ENCODE data around the gene DCC. TPM values are rescaled to one million over a fixed set of nuclear protein-coding genes. Genes with fewer than 3 reads are reported as not detected.

DCC gene
- total and polyA plus RNA-seq, 12 donors: under 0.01 to 0.89 (median 0.09) TPM; not detected in 8

DNA sequence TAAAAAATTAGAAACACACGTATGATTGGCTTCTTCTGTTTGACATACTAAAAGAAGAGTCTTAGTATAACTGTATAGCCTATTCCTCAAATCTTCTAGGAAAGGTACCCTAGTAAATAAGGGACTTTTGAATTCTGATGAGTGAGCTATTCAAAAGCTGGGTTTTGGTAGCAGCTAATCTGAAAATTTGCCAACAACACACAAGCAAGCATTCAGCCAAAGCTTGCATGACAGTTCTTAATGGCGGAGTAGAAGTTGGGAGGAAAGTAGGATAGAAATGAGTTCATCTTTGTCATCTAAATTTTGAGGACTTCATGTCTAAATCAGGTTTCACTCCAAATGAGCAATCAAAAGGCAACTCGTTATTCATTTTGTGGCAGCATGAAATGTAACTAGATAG is 1071.5 kb downstream of the DCC start:
- intact Hi-C loops (cut with DNase I): no loop called here
- DNase-seq: no peak
- Histone ChIP-seq H3K4me3 (no peak overlapping the region), H3K36me3 (no peaks in the 10 kb centered on the region), H3K27me3 (no peaks in the 10 kb centered on the region), H3K9me3 (no peaks in the 10 kb centered on the region), H3K27ac (no peak overlapping the region), H3K4me1 (no peaks in the 10 kb centered on the region)
- 57 to 68% methylated on average over 3 of the region's 3 CpGs for WGBS, 2 donors
- TF ChIP-seq, protein P1, sequence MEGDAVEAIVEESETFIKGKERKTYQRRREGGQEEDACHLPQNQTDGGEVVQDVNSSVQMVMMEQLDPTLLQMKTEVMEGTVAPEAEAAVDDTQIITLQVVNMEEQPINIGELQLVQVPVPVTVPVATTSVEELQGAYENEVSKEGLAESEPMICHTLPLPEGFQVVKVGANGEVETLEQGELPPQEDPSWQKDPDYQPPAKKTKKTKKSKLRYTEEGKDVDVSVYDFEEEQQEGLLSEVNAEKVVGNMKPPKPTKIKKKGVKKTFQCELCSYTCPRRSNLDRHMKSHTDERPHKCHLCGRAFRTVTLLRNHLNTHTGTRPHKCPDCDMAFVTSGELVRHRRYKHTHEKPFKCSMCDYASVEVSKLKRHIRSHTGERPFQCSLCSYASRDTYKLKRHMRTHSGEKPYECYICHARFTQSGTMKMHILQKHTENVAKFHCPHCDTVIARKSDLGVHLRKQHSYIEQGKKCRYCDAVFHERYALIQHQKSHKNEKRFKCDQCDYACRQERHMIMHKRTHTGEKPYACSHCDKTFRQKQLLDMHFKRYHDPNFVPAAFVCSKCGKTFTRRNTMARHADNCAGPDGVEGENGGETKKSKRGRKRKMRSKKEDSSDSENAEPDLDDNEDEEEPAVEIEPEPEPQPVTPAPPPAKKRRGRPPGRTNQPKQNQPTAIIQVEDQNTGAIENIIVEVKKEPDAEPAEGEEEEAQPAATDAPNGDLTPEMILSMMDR (IDR thresholded peaks at IDR 0.05): no peak
- ATAC-seq: no peak

DNA sequence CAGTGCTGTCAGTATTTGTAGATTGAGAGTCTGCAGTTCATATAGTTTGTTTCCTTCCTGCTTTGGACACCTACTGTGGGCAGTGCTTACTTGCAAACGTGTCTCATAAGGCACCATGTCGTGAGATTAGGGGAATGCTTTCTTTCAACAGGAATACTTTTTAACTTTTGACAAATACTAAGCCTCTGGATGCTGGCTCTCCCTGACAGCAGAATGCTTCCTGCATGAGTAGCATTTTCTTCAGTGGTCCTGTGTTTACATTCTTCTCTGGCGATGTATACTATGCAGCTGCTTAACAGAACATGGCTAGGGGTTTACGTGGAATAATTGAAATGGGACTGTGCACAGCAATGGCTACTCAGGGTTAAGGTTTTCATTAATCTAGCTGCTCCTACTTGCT is 1077.0 kb downstream of the DCC start:
- Histone ChIP-seq H3K9me3 (no peaks in the 10 kb centered on the region), H3K36me3 (no peaks in the 10 kb centered on the region), H3K4me3 (no peak overlapping the region), H3K27ac (no peak overlapping the region), H3K4me1 (no peaks in the 10 kb centered on the region), H3K27me3 (no peaks in the 10 kb centered on the region)
- intact Hi-C loops (cut with DNase I): no loop called here
- DNase-seq: no peak
- no peak for ATAC-seq
- WGBS, 2 donors: 24 to 25% methylated on average over 4 of the region's 4 CpGs
- TF ChIP-seq, protein P1 (IDR thresholded peaks at IDR 0.05): no peak

DNA sequence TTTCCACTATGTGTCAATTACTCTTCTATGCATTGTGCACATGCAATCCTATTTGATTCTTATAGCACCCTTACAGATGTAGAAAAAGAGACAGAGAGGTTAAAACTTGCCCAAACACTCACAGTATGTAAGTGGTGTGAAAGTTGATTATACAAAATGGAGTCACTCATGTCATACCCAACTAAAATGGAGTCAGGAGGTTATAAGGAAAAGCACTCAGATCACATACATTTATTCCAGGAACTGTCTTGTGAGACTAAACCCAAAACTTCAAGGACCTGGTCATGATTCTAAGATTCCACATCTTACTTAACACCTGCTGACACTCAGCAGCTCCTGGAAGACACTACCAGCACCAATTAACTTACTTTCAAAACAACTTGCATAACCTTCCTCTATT is 1081.9 kb downstream of the DCC start:
- intact Hi-C loops (cut with DNase I): no loop called here
- H3K27me3 ChIP-seq: no peaks in the 10 kb centered on the region
- ATAC-seq: no peak
- H3K27ac ChIP-seq: no peak overlapping the region
- no peak for DNase-seq
- H3K9me3 ChIP-seq: no peaks in the 10 kb centered on the region
- TF ChIP-seq, protein P1 (IDR thresholded peaks at IDR 0.05): no peak
- H3K36me3 ChIP-seq: no peaks in the 10 kb centered on the region
- H3K4me1 ChIP-seq: no peaks in the 10 kb centered on the region
- H3K4me3 ChIP-seq: no peak overlapping the region

DNA sequence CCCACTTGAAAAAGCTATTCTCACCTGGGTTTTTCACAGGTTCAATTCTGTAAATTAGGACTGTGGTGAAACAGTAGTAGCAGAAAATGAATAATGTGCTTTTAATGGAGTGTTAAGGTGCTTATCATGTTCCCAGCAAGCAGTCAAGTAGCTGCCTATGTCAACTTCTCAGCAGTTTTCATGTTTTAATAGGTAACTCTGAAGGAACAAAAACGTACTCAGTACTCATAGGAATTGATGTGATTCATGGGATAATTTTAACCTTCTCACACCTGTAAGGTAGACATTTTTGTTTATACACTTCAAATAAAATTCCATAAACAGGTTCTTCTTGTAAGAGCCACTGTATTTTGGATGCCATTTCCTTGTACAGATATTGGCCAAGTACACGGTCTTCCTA is 1082.9 kb downstream of the DCC start:
- no peaks in the 10 kb centered on the region for H3K4me1 ChIP-seq
- 48 to 62% methylated on average over 2 of the region's 2 CpGs for WGBS, 2 donors
- TF ChIP-seq, protein P1 (IDR thresholded peaks at IDR 0.05): no peak

More for the DNA sequence above, 1082.9 kb downstream of the DCC start:
- H3K27ac ChIP-seq: no peak overlapping the region
- ATAC-seq: no peak
- H3K4me3 ChIP-seq: no peak overlapping the region
- H3K9me3 ChIP-seq: no peaks in the 10 kb centered on the region
- H3K27me3 ChIP-seq: no peaks in the 10 kb centered on the region
- intact Hi-C loops (cut with DNase I): no loop called here
- DNase-seq: no peak
- H3K36me3 ChIP-seq: no peaks in the 10 kb centered on the region
